Neutrophil (primary cell): ENCODE data around the gene FCRL5.
A peak's percentile ranks its signal among the peaks of the same experiment; 100 is the strongest.

Source experiments
- H3K27ac ChIP-seq: fragments of 200-600 bp; sonication (generic); 2 replicates; pipeline ENCODE4 v1.5.1; 2016; ENCODE audit warnings: mild to moderate bottlenecking, moderate library complexity
- H3K27me3 ChIP-seq: fragments of 200-600 bp; sonication (generic); 2 replicates; pipeline ENCODE4 v1.6.0; 2016; ENCODE audit warnings: mild to moderate bottlenecking
- H3K36me3 ChIP-seq: fragments of 200-600 bp; sonication (generic); 2 replicates; pipeline ENCODE4 v1.5.1; 2017
- H3K4me1 ChIP-seq, 2 experiments: fragments of 200-600 bp in 1 of 2; sonication (generic) in 1 of 2; 1 replicate in 1 of 2; 2 replicates in 1 of 2; pipeline versions ENCODE4 v1.5.1 to v1.6.1; 2013 to 2016; ENCODE audit warnings: low read depth in 1 of 2, low read length in 1 of 2, mild to moderate bottlenecking in 1 of 2, moderate library complexity in 1 of 2; ENCODE audit not compliant: control insufficient read depth in 1 of 2, insufficient read depth in 1 of 2
- H3K4me3 ChIP-seq, 2 experiments: fragments of 200-600 bp in 1 of 2; sonication (generic) in 1 of 2; 1 replicate in 1 of 2; 2 replicates in 1 of 2; pipeline ENCODE4 v1.5.1; 2013 to 2016; ENCODE audit warnings: low read depth in 1 of 2, low read length in 1 of 2, mild to moderate bottlenecking in 1 of 2, moderate library complexity in 1 of 2
- H3K9me3 ChIP-seq: fragments of 200-600 bp; sonication (generic); 2 replicates; pipeline ENCODE4 v1.5.1; 2016
- CTCF ChIP-seq: fragments of 200-600 bp; sonication (generic); IDR thresholded peaks from 2 replicates; pipeline ENCODE4 v1.5.1; 2016; ENCODE audit warnings: antibody characterized with exemption

Gene FCRL5

GRCh38 chr1:157496121-157496526, 56.2 kb downstream of the FCRL5 start:
- no peaks in the 10 kb centered on the region for H3K36me3 ChIP-seq
- TF ChIP-seq CTCF = peak; percentile 74
- H3K4me1 ChIP-seq = no peaks in the 10 kb centered on the region
- peaks cover 5% of the 10 kb centered on the region for H3K27me3 ChIP-seq
- H3K9me3 ChIP-seq = no peaks in the 10 kb centered on the region
- no peak overlapping the region for H3K4me3 ChIP-seq
- H3K27ac ChIP-seq = no peak overlapping the region

GRCh38 chr1:157495285-157495684, 57.0 kb downstream of the FCRL5 start:
- no peak for TF ChIP-seq CTCF
- Histone ChIP-seq H3K4me3 (no peak overlapping the region), H3K9me3 (no peaks in the 10 kb centered on the region), H3K4me1 (no peaks in the 10 kb centered on the region), H3K36me3 (no peaks in the 10 kb centered on the region), H3K27me3 (peaks cover 5% of the 10 kb centered on the region), H3K27ac (no peak overlapping the region)

- Histone ChIP-seq H3K4me3 (no peak overlapping the region), H3K36me3 (no peaks in the 10 kb centered on the region), H3K4me1 (no peaks in the 10 kb centered on the region), H3K27ac (no peak overlapping the region), H3K9me3 (no peaks in the 10 kb centered on the region), H3K27me3 (peaks cover 5% of the 10 kb centered on the region)
- TF ChIP-seq CTCF = no peak
Observed at GRCh38 chr1:157494093-157494492, 58.2 kb downstream of the FCRL5 start.

GRCh38 chr1:157490467-157491165, 61.7 kb downstream of the FCRL5 start:
- Histone ChIP-seq H3K4me1 (no peaks in the 10 kb centered on the region), H3K27me3 (peaks cover 5% of the 10 kb centered on the region), H3K36me3 (no peaks in the 10 kb centered on the region), H3K9me3 (no peaks in the 10 kb centered on the region), H3K4me3 (no peak overlapping the region), H3K27ac (no peak overlapping the region)
- no peak for TF ChIP-seq CTCF

GRCh38 chr1:157488156-157488555, 64.2 kb downstream of the FCRL5 start:
- no peaks in the 10 kb centered on the region for H3K4me1 ChIP-seq
- no peaks in the 10 kb centered on the region for H3K36me3 ChIP-seq
- no peak overlapping the region for H3K4me3 ChIP-seq
- H3K27ac ChIP-seq = no peak overlapping the region
- H3K9me3 ChIP-seq = no peaks in the 10 kb centered on the region
- TF ChIP-seq CTCF = no peak
- H3K27me3 ChIP-seq = peaks cover under 1% of the 10 kb centered on the region

- no peaks in the 10 kb centered on the region for H3K4me1 ChIP-seq
- no peak for TF ChIP-seq CTCF
- no peak overlapping the region for H3K27ac ChIP-seq
- no peaks in the 10 kb centered on the region for H3K9me3 ChIP-seq
- no peaks in the 10 kb centered on the region for H3K36me3 ChIP-seq
- H3K4me3 ChIP-seq = no peak overlapping the region
- no peaks in the 10 kb centered on the region for H3K27me3 ChIP-seq
Observed at GRCh38 chr1:157487504-157487903, 64.8 kb downstream of the FCRL5 start.
